Superior temporal gyrus (tissue), 1 donor: Measurements from ENCODE around the gene REEP1.

Experiments
- DNase-seq: peaks from one replicate; pipeline ENCODE4 v3.0.0-alpha.2; 2016; ENCODE audit errors: extremely low spot score

REEP1 gene

GRCh38 chr2:86195808-86196387 is 141.5 kb downstream of the REEP1 start:
- no peak for DNase-seq

DNA sequence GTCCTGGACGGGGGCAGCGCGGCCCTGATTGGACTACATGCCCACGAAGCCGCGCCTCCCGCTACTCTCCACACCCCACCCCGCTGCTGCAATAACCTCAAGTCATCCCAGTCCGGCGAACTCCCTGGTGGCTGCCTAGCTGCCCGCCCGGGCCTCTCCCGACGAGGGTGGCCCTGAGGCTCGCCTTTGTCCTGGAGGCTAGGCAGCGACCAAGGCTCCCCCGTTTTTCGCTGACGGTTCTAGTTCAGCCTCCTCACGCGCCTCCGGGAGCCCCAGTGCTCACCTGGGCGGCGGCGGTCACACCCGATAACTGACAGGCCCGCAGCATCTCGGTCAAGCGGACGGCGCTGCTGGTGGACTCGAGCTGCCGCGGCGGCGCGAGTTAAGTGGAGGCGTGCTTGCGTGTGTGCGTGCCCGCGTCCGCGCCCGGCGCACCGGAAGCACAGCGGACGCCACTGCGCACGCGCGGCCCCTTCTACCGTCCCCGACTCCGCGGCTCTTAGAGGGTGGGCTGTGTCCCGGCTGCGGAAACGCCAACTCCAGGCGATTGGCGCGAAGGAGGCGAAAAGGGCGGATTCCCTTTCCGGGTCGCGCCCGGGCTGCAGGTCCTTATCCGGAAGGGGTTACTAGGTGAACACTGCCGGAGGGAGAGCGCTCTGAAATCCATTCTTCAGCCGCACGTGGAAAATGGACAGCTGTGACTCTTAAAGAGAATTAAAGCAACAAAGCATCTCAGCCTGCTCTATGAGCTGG is 142.2 kb downstream of the REEP1 start, which contains the start of gene IMMT:
Gene IMMT (minus strand): TSS at position 408 of the 753 bp plus-strand sequence. CDS start 80 bp downstream, at position 328.
- DNase-seq: peak; percentile 97

GRCh38 chr2:86194751-86195054 is 142.7 kb downstream of the REEP1 start:
- DNase-seq: peak; percentile 90

DNA sequence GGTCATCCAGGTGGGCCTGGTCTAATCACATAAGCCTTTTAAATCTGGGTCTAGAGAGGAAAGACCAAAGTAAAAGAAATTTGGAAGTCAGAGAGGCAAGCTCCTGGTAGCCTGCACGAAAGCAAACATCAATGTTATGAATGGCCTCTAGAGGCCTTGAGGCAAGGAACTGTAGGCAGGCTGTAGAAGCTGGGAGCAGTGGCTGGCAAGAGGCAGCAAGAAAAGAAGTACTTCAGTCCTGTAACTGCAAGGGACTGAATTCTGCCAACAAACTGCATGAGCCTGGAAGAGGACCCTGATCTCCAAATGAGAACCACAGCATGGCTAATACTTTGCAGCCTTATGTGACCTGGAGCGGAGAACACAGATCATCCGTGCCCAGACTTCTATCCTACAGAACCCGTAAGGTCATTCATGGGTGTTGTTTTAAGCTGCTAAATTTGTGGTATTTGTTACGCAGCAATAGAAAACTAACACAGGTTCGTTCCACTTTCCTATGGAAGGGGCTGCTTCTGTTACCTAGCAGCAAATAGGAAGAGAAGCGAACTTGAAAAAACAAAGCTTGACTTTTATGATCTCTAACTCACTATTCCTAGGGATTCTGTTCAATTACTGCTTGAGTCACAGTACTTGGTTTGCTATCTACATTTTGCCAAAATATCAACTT is 143.4 kb downstream of the REEP1 start:
- DNase-seq: no peak

DNA sequence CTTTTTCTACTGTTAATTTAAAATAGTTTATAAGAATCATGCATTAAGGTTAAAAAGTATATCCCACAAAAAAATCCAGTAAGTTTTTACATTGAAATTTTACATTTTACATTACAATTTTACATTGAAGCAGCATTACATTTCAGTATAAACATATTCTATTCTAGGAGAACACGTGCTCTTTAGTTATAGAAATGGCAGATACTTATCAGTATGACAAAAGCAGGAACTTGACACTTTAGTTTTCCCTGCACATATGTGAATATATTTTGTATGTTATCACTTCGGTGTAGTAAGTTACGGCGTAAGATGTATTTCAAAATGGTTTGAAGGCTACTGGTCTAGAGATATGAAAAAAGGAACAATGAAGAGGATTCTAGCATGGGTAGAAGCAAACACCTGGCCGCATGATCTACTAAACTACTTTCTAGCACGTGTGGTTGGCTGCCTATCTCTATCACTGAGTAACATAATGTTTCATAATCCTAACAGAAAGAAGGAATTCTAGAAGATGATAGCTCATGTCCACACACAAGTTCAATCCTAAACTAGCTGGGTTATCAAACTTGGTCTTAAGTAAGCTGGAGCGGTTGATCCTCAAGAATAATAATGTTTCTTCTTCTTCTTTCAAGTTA is 147.5 kb downstream of the REEP1 start:
- DNase-seq: no peak

DNA sequence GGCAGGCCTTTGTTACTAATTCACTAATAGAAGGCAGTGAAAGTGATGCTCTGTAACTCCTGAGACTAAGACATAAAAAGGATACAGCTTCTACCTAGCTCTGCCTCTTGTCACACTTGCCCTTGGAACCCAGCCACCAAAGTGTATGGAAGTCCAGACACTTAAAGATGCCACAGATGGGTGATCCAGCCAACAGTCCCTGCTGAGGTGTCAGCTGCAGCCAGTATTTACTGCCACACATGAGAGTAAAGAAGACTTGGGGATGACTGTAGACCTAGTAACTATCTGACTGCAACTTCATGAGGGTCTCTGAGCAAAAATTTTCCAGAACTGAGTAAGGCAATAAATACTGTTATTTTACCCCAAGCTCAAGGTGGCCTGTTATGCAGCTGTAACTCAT is 151.0 kb downstream of the REEP1 start:
- no peak for DNase-seq

DNA sequence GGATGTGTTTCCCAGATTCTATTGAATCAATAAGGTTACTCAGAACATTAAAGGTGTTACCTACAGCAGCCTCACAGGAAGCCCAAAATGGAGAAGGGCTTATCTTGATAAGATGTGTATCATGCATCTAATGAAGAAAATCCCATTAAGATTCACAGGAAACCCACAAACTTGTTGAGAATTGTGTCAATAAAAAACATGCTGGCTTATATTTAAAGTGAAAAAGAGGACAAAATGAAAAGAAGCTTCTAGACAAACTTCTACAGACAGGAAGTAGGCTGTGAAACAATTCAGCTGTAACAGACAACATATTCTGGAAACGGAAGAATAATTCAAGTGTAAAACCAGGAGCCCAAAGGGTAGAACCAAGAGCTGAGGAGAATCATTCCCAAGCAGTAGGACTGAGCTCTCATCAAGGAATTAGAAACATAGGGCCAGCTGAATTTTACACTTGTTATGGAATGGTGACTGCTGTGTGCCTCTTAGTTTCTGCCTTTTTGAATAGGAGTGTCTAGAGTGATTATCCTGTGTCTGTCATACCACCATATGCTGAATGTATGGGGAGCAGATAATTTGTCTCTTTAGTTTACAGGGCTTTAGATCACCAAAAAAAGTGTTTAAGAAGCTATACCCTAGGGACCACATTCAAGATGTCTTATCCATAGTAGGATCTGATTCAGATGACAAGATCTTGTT is 151.8 kb downstream of the REEP1 start:
- DNase-seq: no peak

DNA sequence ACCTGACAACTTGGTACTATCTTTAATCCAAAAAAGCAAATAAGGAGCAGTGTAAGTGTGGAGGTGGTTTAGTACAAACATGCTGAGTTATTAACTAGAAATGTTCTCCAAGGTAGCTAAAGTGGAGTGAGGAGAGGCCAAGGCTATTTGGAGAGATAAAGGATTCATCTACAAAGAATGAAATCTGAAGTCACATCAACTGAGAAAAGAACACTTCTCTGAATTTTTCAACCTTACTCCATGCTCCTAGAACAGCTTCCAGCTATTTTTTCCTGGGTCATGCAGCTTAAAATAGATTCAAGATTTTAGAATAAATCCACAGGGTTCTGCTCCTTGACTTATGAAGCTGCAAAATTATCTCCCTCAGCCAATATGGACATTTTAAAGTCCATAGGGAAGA is 160.8 kb downstream of the REEP1 start:
- no peak for DNase-seq

DNA sequence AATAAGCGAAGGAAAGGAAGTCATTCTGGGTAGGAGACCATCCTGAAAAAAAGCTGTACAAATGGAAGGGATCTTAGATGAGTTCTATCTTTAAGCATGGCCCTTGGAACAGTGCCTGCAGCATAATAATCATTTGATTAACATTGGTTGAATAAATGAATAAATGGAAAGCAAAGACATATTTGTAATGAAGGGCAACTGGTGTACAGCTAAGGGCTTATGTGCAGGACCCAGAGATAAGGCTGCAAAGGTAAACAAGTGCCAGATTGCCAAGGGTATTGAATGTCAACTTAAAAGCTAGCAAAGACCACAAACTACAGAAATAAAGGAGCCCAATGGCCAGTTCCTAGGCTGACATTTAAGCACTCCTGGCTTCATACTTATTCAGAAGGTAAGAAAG is 161.6 kb downstream of the REEP1 start:
- DNase-seq: no peak

DNA sequence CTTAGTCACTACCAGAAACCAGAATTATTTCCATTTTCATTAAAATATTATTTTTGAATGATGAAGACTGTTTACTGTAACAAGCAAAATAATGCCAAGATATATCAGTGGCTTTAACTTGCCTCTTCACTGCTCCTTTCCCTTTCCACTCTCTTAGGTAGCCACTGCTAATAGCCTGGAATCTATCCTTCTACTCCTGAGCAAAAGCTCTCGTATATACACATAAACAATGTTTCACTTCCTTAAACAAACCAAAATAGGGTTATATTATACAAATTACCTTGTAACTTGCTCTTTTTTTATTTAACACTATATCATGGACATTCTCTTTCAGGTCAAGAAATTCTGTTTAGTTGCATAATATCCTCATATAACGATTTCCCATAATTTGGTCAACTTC is 163.0 kb downstream of the REEP1 start:
- DNase-seq: no peak

DNA sequence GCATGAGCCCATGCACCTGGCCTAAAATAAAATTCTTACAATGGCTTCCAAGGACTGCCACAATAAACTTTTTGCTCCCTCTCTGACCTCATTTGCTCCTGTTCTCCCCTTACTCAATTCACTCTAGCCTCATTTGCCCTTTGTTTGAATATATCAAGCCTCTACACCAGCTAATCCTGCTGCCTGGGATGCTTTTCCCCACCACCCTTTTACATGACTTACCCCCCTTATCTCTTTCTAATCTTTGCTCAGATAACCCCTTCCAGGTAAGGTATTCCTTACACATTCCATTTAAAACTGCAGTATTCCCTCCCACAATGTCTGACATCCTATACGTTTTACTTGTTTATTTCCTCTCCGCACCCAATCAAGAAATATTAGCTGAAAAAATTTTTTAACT is 164.8 kb downstream of the REEP1 start:
- DNase-seq: no peak

GRCh38 chr2:86171295-86171694 is 166.1 kb downstream of the REEP1 start:
- DNase-seq: no peak

DNA sequence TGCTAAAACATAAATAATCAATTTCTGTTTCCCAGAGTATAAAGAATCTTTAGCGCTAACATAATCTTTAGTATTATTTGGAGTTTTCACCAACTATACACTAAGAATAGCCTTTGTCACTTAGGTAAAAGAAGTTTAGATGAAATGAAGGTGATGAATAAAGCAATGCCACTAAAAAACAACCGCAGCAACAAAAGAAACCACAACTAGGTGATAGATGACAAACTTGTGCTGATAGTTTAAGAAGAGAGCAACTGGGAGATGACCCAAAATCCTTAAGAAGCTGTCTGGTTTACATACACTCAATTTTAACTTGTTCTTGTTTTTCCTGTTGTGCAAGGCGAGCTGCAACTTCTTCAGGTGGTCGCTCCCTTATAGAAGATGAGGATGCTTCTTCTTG is 167.0 kb downstream of the REEP1 start:
- no peak for DNase-seq
